Stimulated activated CD4-positive, alpha-beta T cell treated with anti-CD3 and anti-CD28 coated beads, Interleukin-4, amount 100 ng/mL, for 24 hours (primary cell): ENCODE data around the gene MAP1LC3B2.

Experiments
- DNase-seq: peaks from one replicate; pipeline ENCODE4 v3.0.0-alpha.2; 2020

MAP1LC3B2 gene

DNA sequence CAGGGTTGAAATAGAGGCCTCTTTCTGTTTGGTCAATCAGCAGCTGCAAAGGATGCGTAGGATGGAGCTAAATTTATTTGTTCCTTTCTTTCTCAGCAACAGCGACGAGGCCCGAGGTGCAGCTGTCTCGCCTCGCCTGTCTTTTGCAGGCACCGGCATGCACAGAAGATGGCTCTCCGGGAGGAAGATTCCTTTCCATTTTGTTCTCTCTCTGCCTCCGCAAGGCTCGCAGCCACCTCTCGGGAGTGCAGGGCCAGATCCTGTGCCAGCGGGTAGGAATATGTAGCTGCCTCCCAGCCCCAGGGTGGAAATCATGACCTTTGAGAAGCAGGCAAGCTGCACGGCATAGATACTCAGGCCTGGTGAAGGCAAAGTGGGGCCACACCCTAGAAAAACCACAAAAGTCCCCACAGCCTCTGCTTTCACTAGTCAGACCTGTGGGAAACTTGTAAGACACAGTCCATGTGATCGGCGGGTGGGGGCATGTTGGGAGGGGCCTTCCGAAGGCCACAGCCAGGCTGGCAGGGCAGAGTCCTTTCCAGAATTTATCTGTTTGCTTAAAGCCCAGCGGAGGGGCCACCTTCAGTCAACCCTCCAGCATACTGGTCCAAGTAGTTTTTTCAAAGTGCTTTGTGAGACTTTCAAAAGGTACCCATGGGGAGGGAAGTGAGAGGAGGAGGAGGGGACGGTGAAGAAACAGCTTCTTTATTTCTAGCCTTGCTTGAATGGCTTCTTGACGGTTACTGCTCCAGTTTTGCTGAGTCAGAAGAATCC, at the start of gene MAP1LC3B2:
Gene MAP1LC3B2, plus strand, starts transcription at position 220 of the 774 bp plus-strand sequence. CDS start 16,562 bp downstream, outside the sequence.
- peak; percentile 71 for DNase-seq

DNA sequence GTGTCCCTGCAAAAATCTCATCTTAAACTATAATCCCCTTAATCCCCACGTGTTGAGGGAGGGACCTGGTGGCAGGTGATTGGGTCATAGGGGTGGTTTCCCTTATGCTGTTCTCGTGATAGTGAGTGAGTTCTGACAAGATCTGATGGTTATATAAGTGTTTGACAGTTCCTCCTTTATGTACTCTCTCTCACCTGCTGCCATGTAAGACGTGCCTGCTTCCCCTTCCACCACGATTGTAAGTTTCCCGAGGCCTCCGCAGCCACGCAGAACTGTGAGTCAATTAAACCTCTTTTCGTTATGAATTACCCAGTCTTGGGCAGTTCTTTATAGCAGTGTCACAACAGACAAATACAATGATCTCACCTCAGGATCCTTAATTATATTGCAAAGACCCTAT, 45.2 kb upstream of the MAP1LC3B2 start:
- no peak for DNase-seq

DNA sequence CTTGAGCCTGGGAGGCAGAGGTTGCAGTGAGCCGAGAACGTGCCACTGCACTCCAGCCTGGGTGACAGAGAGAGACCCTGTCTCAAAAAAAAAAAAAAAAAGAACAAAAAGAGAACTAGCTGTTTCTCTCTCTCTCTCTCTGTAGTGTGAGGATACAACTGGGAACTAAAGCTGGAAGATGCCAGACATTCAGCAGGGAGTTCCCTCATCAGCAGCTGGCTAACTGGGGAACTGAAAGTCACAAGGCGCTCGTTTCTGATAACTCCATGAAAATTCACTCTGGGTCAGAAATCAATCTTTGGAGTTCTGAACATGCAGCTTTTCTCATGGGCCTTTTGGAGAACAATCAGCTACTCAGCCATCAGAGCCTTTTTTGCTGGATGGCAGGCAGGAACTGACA, 43.5 kb upstream of the MAP1LC3B2 start:
- no peak for DNase-seq

GRCh38 chr12:116516657-116517056, 42.5 kb upstream of the MAP1LC3B2 start:
- no peak for DNase-seq

GRCh38 chr12:116517431-116518045, 41.6 kb upstream of the MAP1LC3B2 start:
- DNase-seq = no peak

GRCh38 chr12:116520225-116520760, 38.9 kb upstream of the MAP1LC3B2 start:
- no peak for DNase-seq

DNA sequence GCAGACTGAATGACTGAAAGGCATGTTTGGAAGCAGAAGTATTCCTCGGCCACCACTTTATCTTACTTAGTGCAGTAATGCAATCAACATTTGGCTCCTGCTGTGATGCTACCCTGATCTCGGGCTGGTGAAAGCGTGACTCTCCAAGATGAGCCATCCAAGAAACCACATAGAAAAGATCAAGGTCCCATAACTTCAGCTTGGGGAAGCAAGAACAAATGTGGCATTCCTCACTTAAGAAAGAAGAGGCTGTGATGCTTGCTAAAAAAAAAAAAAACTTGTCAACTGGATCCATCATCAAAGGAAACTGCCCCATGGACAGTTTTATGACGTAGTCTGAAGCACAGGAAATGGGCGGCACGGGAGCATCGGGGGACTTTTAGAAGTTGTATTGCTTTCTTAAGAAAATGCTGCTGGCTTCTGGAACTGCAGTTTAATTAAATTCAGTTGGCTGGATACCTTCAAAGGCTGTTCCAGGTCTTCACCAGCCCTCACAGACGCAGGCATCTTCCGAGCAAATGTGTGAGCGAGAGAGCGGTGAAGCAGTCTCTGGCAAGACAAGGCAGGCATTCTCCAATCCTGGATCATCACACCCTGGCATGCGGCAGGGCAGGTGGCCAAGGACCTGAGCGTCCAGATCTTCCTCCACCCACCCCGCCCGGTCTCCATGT, 38.2 kb upstream of the MAP1LC3B2 start:
- no peak for DNase-seq

DNA sequence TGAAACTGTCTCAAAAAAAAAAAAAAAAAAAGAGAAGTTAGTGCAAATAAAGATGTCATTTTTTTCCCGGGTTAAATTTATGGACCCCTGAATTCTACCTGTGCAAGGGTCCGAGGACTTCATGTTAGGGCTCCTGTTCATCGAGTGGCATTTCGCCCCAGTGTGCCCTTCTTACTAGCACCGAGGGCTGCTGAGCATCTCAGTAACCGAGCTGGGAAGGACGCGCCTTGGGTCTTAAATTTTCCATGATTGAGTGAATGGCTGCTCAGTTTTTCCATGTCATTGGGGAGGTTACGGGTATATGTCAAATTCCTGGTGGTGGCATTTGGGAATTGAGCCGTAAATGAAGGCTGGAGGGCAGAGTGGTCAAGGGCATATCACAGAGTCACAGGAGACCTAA, 34.9 kb upstream of the MAP1LC3B2 start:
- no peak for DNase-seq

- no peak for DNase-seq
These were observed 34.2 kb upstream of the MAP1LC3B2 start for GRCh38 chr12:116524964-116525379.

DNA sequence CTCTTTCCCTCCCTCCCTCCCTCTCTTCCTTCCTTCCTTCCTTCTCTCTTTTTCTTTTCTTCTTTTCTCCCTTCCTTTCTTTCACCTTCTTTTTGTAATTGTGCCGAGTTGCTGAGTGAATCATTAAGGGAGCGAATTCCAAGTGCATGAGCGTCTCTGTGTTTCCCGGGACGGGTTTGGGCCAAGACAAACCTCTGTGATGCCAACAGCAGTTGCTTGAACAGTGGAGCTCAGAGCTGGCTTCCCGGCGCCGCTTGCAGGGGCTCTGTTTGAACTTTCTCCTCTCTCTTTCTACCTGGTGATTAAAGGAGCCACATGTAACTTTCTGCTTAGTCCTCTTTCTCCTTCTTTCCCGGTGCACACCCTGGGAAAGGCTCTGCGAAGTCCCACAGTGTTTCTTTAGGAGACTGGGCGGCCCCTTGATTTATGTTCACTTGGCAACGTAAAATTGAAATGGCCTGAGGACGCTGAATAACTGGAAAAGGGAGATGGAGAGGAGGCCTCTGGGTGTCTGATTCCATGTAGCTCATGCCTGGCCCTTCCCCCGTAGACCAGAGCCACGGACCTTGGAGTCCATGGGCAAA, 33.7 kb upstream of the MAP1LC3B2 start:
- DNase-seq = no peak

DNA sequence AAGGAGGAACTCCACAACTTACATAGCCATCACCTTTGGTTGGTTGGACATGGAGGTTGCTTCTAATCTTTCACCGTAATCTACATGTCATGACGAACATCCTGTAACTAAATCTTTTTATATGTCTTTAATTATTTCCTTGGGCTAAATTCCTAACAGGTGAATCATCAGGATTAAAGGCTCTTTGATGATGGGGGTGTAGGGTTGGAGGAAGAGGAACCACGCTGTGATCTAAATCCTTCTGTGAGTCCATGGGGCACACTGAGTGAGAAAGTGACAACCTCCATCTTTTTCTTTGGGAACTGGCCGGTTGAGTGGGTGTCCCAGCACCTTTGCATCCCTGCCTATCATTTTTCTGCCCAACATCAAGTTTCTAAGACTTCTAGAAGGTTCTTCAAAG, 31.1 kb upstream of the MAP1LC3B2 start:
- no peak for DNase-seq

- no peak for DNase-seq
These were observed 30.7 kb upstream of the MAP1LC3B2 start for GRCh38 chr12:116528498-116528897.

GRCh38 chr12:116529048-116529447, 30.1 kb upstream of the MAP1LC3B2 start:
- DNase-seq = no peak

DNA sequence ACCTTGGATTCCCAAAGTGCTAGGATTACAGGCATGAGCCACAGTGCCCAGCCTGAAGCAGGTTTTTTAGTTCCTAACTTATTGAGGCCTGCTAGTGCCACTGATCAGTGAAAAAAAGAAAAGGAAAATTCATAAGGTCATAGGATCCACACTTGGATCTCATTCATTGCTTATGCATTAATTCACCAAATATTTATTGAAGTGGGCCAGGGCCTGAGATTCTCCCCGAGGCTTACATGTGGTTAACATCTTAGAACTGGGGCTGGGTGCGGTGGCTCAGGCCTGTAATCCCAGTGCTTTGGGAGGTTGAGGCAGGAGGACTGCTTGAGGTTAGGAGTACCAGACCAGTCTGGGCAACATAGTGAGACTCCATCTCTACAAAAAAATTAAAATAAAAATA, 29.5 kb upstream of the MAP1LC3B2 start:
- no peak for DNase-seq

DNA sequence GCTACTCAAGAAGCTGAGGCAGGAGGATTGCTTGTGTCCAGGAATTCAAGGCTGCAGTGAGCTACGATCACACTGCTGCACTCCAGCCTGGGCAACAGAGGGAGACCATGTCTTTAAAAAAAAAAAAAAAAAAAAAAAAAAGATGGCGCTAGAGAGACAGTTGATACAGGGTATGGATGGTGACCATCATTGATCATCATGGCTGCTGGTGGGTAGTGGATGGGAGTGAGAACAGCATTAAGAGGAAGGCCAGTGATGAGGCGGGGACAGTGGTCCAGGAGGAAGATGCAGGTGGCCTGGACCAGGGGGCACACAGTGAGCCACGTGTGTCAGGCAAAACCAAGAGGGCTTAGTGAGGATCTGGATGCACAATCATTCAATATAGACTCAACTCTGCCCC, 26.8 kb upstream of the MAP1LC3B2 start:
- no peak for DNase-seq

- DNase-seq = no peak
These were observed 26.2 kb upstream of the MAP1LC3B2 start for GRCh38 chr12:116532986-116533342.

DNA sequence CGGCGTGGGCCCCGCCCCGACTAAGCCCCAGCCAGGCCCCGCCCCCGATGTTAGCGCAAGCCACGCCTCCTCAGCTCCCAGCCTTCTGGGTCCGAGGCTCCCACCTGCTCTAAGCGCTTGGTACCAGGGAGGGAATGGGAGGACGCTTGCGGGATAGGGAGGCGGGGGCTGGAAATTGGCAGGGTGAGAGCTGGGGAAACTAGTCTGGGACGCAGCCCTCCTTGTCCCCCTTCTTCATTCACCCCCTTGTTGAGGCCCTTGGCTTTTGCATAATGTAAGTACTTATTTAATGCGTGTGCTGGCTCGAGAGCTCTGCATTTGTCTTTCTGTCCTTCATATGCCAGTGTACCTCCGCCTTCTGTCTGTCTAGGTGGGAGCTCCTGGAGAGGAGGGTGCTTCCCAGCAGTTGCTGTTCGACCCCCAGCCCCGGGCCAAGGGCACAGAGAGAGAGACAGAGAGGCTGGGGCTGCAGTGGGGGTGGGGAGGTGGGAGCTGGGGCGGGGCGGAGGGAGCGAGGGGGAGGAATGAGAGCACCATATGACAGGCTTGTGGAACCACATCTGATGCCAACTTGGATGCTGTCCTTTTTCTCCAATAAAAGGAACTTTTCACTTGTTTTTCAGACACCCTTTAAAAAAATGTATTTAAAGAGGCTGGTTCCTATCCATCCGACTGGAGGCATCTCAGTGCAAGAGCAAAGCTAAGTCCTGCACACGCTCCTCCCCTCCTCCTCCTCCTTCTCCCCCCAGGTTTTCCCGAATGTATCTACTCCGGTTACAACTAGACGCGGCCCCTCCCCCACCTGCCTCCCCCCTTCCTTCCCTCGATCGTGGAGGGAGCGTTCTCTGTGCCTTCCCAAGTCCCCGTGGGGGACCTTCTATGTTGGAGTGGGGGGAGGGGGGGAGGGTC, 25.6 kb upstream of the MAP1LC3B2 start:
- DNase-seq = peak; percentile 77

- no peak for DNase-seq
These were observed 24.7 kb upstream of the MAP1LC3B2 start for GRCh38 chr12:116534311-116535121.

DNA sequence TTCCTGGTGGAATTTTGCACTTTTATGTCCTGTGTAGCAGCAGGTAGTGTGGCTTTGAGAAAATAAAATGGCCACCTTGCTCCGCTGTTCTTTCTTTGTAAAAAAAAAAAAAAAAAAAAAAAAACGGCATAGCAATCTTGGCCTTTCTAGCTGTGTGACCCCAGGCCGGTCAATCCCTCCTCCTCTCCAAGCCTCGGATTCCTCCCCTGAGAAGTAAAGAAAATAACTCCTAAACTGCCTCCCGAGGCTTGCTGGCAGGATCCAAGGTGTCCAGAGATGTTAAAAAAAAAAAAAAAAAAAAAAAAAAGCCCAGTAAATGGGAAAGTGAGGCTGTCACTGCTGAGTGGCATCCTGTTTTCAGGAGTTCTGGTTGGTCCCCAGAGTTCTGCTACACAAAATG, 23.9 kb upstream of the MAP1LC3B2 start:
- no peak for DNase-seq

- DNase-seq = no peak
These were observed 21.9 kb upstream of the MAP1LC3B2 start for GRCh38 chr12:116537101-116537904.
